Thyroid gland (tissue), 4 donors: ENCODE results near the gene TOM1L2.

Experiments
- POLR2A ChIP-seq, 2 donors: fragments of 450-650 bp; IDR thresholded peaks; one replicate each; pipeline ENCODE4 v1.6.1; 2017; ENCODE audit warnings: antibody characterized with exemption in 2 of 2, mild to moderate bottlenecking in 2 of 2, moderate library complexity in 1 of 2
- TF ChIP-seq, protein P1 (sequence below), 6 experiments: fragments of 200-600 bp in 3 of 6; fragments of 450-650 bp in 3 of 6; sonication (generic) in 3 of 6; IDR thresholded peaks; one replicate each; pipeline ENCODE4 v1.5.1; 2016 to 2019; ENCODE audit warnings: antibody characterized with exemption in 6 of 6, mild to moderate bottlenecking in 2 of 6, inconsistent platforms in 1 of 6, moderate library complexity in 1 of 6

GRCh38 chr17:17808706-17809432 lies 163.3 kb downstream of the TOM1L2 start:
- TF ChIP-seq, protein P1, sequence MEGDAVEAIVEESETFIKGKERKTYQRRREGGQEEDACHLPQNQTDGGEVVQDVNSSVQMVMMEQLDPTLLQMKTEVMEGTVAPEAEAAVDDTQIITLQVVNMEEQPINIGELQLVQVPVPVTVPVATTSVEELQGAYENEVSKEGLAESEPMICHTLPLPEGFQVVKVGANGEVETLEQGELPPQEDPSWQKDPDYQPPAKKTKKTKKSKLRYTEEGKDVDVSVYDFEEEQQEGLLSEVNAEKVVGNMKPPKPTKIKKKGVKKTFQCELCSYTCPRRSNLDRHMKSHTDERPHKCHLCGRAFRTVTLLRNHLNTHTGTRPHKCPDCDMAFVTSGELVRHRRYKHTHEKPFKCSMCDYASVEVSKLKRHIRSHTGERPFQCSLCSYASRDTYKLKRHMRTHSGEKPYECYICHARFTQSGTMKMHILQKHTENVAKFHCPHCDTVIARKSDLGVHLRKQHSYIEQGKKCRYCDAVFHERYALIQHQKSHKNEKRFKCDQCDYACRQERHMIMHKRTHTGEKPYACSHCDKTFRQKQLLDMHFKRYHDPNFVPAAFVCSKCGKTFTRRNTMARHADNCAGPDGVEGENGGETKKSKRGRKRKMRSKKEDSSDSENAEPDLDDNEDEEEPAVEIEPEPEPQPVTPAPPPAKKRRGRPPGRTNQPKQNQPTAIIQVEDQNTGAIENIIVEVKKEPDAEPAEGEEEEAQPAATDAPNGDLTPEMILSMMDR (IDR thresholded peaks at IDR 0.05) = no peak
- no peak for TF ChIP-seq POLR2A (IDR thresholded peaks at IDR 0.05)
